Measurements from ENCODE around the gene POLQ. TPM values are rescaled to one million over a fixed set of nuclear protein-coding genes. Genes with fewer than 3 reads are reported as not detected.
"Not testable (repeated sequence)": the region's sequence is repeated elsewhere in the genome, so short reads cannot be mapped to it uniquely, and the experiment has no call there.

POLQ gene
- total RNA-seq, 1 experiment from 2014 or later = 12.3 TPM

- H3K27ac ChIP-seq (ENCODE audit: low read depth, low read length) = no peak overlapping the region
- intact Hi-C loops (cut with micrococcal nuclease) = no loop called here
- BruUV-seq (replicated peaks) = no TSS peak
- no peak overlapping the region for H3K9ac ChIP-seq (ENCODE audit: low read length)
- no peaks in the 10 kb centered on the region for H3K27me3 ChIP-seq (ENCODE audit: insufficient read depth, low read length)
- H3K79me2 ChIP-seq (ENCODE audit: insufficient read depth, low read length) = no peaks in the 10 kb centered on the region
- ChIA-PET CTCF (no interaction called here), RAD21 (ENCODE audit: low non-redundant PET in 1 of 2, low total read pairs in 2 of 2, uncharacterized antibody in 2 of 2, unreplicated experiment in 2 of 2) (no interaction called here), POLR2A (no interaction called here)
- no peaks in the 10 kb centered on the region for H4K20me1 ChIP-seq (ENCODE audit: insufficient read depth)
- H3K4me2 ChIP-seq (ENCODE audit: low read length) = no peak overlapping the region
- DNase-seq (ENCODE audit: low read depth, low spot score) = no peak
- H3K4me1 ChIP-seq (ENCODE audit: control insufficient read depth in 1 of 2, insufficient read depth in 2 of 2, low read length in 2 of 2) = no peaks in the 10 kb centered on the region
- no peaks in the 10 kb centered on the region for H3K9me2 ChIP-seq (ENCODE audit: insufficient read depth)
- TF ChIP-seq ZNF274 (IDR thresholded peaks at IDR 0.05; ENCODE audit: low read depth, low read length) (no peak), ELF1 (IDR thresholded peaks at IDR 0.05; ENCODE audit: borderline replicate concordance, low read depth) (no peak), SP1 (IDR thresholded peaks at IDR 0.05; ENCODE audit: low read depth) (no peak), FOSL1 (IDR thresholded peaks at IDR 0.05; ENCODE audit: low read depth) (no peak), POLR2A (IDR thresholded peaks at IDR 0.05; ENCODE audit: borderline replicate concordance, extremely low read depth, insufficient read depth, insufficient read length) (no peak), TCF7L2 (IDR thresholded peaks at IDR 0.05; ENCODE audit: borderline replicate concordance, extremely low read depth, insufficient read depth, insufficient read length) (no peak), EZH2 (IDR thresholded peaks at IDR 0.05) (no peak), SRF (IDR thresholded peaks at IDR 0.05; ENCODE audit: low read depth) (no peak), YY1 (IDR thresholded peaks at IDR 0.05; ENCODE audit: extremely low read depth, insufficient replicate concordance, low read depth, low read length) (no peak), RAD21 (IDR thresholded peaks at IDR 0.05; ENCODE audit: low read depth) (no peak), JUND (IDR thresholded peaks at IDR 0.05) (no peak)
- TF ChIP-seq, protein P1, sequence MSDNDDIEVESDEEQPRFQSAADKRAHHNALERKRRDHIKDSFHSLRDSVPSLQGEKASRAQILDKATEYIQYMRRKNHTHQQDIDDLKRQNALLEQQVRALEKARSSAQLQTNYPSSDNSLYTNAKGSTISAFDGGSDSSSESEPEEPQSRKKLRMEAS (IDR thresholded peaks at IDR 0.05) = no peak
- TF ChIP-seq, protein P2, sequence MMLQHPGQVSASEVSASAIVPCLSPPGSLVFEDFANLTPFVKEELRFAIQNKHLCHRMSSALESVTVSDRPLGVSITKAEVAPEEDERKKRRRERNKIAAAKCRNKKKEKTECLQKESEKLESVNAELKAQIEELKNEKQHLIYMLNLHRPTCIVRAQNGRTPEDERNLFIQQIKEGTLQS (IDR thresholded peaks at IDR 0.05) = no peak
- peaks cover 2 to 22% of the 10 kb centered on the region in 2 experiments; a peak in 2 of 4 replicates for H3K36me3 ChIP-seq (ENCODE audit: control insufficient read depth in 1 of 2, insufficient read depth in 2 of 2, low read length in 2 of 2)
- ATAC-seq = no peak
- H3K9me3 ChIP-seq (ENCODE audit: control insufficient read depth in 1 of 2, insufficient read depth in 1 of 2, low read depth in 1 of 2, low read length in 2 of 2) = no peaks in the 10 kb centered on the region
- H3K4me3 ChIP-seq (replicated peaks in 1 of 2; ENCODE audit: low read depth in 1 of 2, low read length in 2 of 2) = no peak overlapping the region
- no peak overlapping the region for H2AFZ ChIP-seq (ENCODE audit: low read depth, low read length, poor library complexity, severe bottlenecking)
These were observed 83.2 kb downstream of the POLQ start for GRCh38 chr3:121462565-121462964.

GRCh38 chr3:121451752-121452151 lies 94.0 kb downstream of the POLQ start:
- H2AFZ ChIP-seq (ENCODE audit: low read depth, low read length, poor library complexity, severe bottlenecking); H3K9me2 ChIP-seq (ENCODE audit: insufficient read depth); ATAC-seq; CTCF ChIA-PET; RAD21 ChIA-PET (ENCODE audit: low non-redundant PET in 1 of 2, low total read pairs in 2 of 2, uncharacterized antibody in 2 of 2, unreplicated experiment in 2 of 2); H3K79me2 ChIP-seq (ENCODE audit: insufficient read depth, low read length); H3K9ac ChIP-seq (ENCODE audit: low read length); BruUV-seq (replicated peaks); POLR2A ChIA-PET; H3K9me3 ChIP-seq (ENCODE audit: control insufficient read depth in 1 of 2, insufficient read depth in 1 of 2, low read depth in 1 of 2, low read length in 2 of 2); H3K27me3 ChIP-seq (ENCODE audit: insufficient read depth, low read length); DNase-seq (ENCODE audit: low read depth, low spot score); H3K27ac ChIP-seq (ENCODE audit: low read depth, low read length); H3K4me3 ChIP-seq (replicated peaks in 1 of 2; ENCODE audit: low read depth in 1 of 2, low read length in 2 of 2); H3K4me2 ChIP-seq (ENCODE audit: low read length); H4K20me1 ChIP-seq (ENCODE audit: insufficient read depth); intact Hi-C loops (cut with micrococcal nuclease); H3K4me1 ChIP-seq (ENCODE audit: control insufficient read depth in 1 of 2, insufficient read depth in 2 of 2, low read length in 2 of 2); H3K36me3 ChIP-seq (ENCODE audit: control insufficient read depth in 1 of 2, insufficient read depth in 2 of 2, low read length in 2 of 2): not testable (repeated sequence)
